Mammary epithelial cell (primary cell): ENCODE data around the gene GARIN5A.

Experiments
- EZH2 ChIP-seq: IDR thresholded peaks from 2 replicates; pipeline ENCODE4 v1.6.1; 2012; ENCODE audit warnings: low read length, inconsistent platforms, borderline replicate concordance
- TF ChIP-seq, protein P1 (sequence below), 2 donors: IDR thresholded peaks in 1 of 2; conservative IDR thresholded peaks in 1 of 2; 2 replicates each; pipeline ENCODE4 v1.5.1; 2011 to 2012; ENCODE audit warnings: inconsistent platforms in 2 of 2, low read length in 2 of 2, mild to moderate bottlenecking in 2 of 2, control low read depth in 1 of 2, low read depth in 1 of 2; ENCODE audit not compliant: insufficient read depth in 1 of 2; ENCODE audit errors: extremely low read depth in 1 of 2

DNA sequence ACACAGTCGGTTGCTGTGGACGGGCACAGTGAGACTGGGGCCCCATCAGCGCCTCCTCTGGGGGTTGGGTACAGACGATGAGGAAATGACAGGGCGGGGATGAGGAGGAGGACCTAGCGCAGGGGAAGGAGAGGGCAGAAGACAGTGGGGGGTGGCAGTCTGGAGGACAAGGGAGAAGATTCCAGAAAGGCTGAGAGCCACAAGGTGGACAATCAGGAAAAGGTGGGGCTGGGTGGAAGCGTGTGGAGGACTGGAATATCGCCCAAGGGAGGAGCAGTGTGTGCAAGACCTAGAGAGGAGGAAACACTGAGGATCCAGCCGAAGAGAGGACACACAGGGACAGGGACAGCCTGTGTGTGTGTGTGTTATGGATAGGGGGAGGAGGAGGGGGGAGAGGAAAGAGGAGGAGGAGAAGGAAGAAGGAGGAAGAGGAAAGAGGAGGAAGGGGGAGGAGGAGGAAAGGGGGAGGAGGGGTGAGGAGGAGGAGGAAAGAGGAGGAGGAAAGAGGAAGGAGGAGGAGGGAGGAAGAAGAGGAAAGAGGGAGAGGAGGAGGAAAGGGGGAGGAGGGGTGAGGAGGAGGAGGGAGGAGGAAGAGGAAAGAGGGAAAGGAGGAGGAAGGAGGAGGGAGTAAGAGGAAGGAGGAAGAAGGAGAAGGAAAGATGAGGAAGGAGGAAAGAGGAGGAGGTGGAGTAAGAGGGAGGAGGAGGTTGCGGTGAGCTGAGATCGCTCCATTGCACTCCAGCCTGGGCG, 15.8 kb upstream of the GARIN5A start:
- TF ChIP-seq, protein P1, sequence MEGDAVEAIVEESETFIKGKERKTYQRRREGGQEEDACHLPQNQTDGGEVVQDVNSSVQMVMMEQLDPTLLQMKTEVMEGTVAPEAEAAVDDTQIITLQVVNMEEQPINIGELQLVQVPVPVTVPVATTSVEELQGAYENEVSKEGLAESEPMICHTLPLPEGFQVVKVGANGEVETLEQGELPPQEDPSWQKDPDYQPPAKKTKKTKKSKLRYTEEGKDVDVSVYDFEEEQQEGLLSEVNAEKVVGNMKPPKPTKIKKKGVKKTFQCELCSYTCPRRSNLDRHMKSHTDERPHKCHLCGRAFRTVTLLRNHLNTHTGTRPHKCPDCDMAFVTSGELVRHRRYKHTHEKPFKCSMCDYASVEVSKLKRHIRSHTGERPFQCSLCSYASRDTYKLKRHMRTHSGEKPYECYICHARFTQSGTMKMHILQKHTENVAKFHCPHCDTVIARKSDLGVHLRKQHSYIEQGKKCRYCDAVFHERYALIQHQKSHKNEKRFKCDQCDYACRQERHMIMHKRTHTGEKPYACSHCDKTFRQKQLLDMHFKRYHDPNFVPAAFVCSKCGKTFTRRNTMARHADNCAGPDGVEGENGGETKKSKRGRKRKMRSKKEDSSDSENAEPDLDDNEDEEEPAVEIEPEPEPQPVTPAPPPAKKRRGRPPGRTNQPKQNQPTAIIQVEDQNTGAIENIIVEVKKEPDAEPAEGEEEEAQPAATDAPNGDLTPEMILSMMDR (conservative IDR thresholded peaks at IDR 0.05 in 1 of 2, IDR thresholded peaks at IDR 0.05 in 1 of 2; ENCODE audit: extremely low read depth in 1 of 2, insufficient read depth in 1 of 2, low read depth in 1 of 2, low read length in 2 of 2), result no peak
- TF ChIP-seq EZH2, result no peak
